Breast epithelium (tissue), 3 donors: ENCODE data around the gene EZH1.

Experiments
- CTCF ChIP-seq, 3 donors: fragments of 450-650 bp; IDR thresholded peaks; one replicate each; pipeline ENCODE4 v1.5.1; 2016 to 2017; ENCODE audit warnings: antibody characterized with exemption in 3 of 3, mild to moderate bottlenecking in 3 of 3, moderate library complexity in 3 of 3
- POLR2AphosphoS5 ChIP-seq, 3 donors: sonication (generic); formaldehyde crosslinking; IDR thresholded peaks; one replicate each; pipeline ENCODE4 v1.6.1; 2017; ENCODE audit warnings: antibody characterized with exemption in 3 of 3

DNA sequence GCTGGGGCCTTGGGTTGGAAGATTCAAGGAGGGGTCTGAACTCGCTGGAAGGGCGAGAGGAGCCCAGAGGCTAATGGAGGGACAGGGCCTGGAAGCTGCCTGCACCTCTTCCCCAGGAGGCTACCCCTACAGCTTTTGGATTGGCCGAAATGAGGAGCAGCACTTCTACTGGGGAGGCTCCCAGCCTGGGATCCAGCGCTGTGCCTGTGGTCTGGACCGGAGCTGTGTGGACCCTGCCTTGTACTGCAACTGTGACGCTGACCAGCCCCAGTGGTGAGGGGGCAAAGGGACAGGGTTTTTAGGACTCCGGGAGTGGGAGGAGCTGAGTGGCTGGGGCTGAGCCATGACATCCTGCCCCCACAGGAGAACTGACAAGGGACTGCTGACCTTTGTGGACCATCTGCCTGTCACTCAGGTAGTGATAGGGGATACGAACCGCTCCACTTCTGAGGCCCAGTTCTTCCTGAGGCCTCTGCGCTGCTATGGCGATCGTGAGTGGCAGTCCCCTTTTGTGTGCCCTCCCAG, 53.8 kb downstream of the EZH1 start:
- TF ChIP-seq CTCF (IDR thresholded peaks at IDR 0.05) (no peak), POLR2AphosphoS5 (IDR thresholded peaks at IDR 0.05) (no peak)
